Suprapubic skin (tissue), 4 donors: ENCODE measurements around the gene DNMT3A. TPM values are rescaled to one million over a fixed set of nuclear protein-coding genes. Genes with fewer than 3 reads are reported as not detected.

Source experiments
- DNase-seq, 2 donors: peaks; one replicate each; pipeline ENCODE4 v3.0.0-alpha.2; 2019; ENCODE audit warnings: low spot score in 2 of 2
- H3K27ac ChIP-seq: fragments of 200-600 bp; sonication (generic); one replicate; pipeline ENCODE4 v1.5.1; 2019
- H3K27me3 ChIP-seq: fragments of 200-600 bp; sonication (generic); one replicate; pipeline ENCODE4 v1.5.1; 2019
- H3K36me3 ChIP-seq: fragments of 200-600 bp; sonication (generic); one replicate; pipeline ENCODE4 v1.5.1; 2019
- H3K4me1 ChIP-seq: fragments of 200-600 bp; sonication (generic); one replicate; pipeline ENCODE4 v1.5.1; 2019
- H3K4me3 ChIP-seq: fragments of 200-600 bp; sonication (generic); one replicate; pipeline ENCODE4 v1.5.1; 2019; ENCODE audit warnings: mild to moderate bottlenecking
- H3K9me3 ChIP-seq: fragments of 200-600 bp; sonication (generic); one replicate; pipeline ENCODE4 v1.5.1; 2019
- CTCF ChIP-seq, 2 donors: fragments of 200-600 bp in 1 of 2; fragments of 450-650 bp in 1 of 2; sonication (generic) in 1 of 2; IDR thresholded peaks; one replicate each; pipeline ENCODE4 v1.5.1; 2016 to 2019; ENCODE audit warnings: antibody characterized with exemption in 2 of 2, mild to moderate bottlenecking in 1 of 2, moderate library complexity in 1 of 2
- EP300 ChIP-seq: sonication (generic); formaldehyde crosslinking; IDR thresholded peaks from one replicate; pipeline ENCODE4 v1.6.1; 2017; ENCODE audit warnings: antibody characterized with exemption
- POLR2A ChIP-seq, 2 donors: fragments of 450-650 bp; IDR thresholded peaks; one replicate each; pipeline ENCODE4 v1.6.1; 2017; ENCODE audit warnings: antibody characterized with exemption in 2 of 2, mild to moderate bottlenecking in 2 of 2, moderate library complexity in 2 of 2
- POLR2AphosphoS5 ChIP-seq, 3 donors: sonication (generic); formaldehyde crosslinking; IDR thresholded peaks; one replicate each; pipeline ENCODE4 v1.6.1; 2017; ENCODE audit warnings: antibody characterized with exemption in 3 of 3
- WGBS: methylation state at CpG from one replicate; pipeline ENCODE4 v1.1.5; 2018; 5-methylcytosine and 5-hydroxymethylcytosine counted together
- total RNA-seq, 4 donors: library from RNA; depleted of rRNA; stranded (reverse); fragments of >200 nt; gene quantifications; one replicate each; pipeline ENCODE4 v1.1.0, GENCODE V29; 2016

DNMT3A gene
- total RNA-seq, 4 donors from 2014 or later = 4.0 to 12.8 (median 9.5) TPM

DNA sequence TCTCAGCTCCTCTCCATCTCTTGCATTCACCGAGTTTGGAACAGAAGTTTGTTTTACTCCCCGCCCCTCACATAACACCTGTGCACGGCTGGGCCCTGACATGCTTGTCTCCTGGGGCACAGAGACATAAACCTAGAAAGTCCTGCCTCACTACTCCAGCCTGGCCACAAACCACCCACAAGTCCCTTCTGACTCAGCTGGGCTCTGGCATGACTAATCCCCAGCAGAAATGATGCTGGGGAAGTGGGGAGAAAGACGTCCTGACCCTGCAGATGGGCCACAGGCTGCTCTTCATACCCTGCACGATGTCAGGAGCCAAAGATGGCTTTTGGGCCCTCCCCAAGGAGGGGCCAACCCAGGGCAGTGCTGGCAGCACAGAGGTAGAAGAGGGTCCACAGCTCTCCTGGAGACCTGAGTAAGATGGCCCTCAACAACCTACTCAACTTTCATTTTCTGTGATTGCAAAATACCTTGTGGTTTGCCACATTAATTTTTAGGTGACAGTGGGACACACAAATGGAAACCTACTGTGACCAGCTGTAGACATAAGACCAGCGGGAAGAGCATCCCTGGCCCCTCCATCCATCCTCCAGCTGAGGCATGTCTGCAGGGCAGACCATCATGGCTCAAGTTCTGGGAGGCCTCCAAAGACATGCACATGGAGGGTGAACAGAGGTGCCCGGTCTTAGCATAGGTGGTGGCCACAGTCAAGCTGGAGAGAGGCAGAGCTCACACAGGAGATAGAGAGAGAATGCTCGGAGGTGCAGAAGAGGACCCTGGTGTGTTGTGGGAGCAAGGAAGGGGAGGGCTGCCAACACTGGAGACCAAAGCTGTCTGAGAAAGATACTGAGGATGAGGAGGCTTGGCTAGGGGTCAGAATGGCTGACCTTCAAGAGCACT, 40.0 kb downstream of the DNMT3A start:
- DNase-seq = no peak
- Histone ChIP-seq H3K27me3 (no peaks in the 10 kb centered on the region), H3K27ac (no peak overlapping the region), H3K9me3 (no peaks in the 10 kb centered on the region), H3K4me3 (no peak overlapping the region), H3K4me1 (peaks cover 53% of the 10 kb centered on the region), H3K36me3 (peaks cover 11% of the 10 kb centered on the region)
- WGBS = 55% methylated on average over 8 of the region's 8 CpGs
- TF ChIP-seq POLR2AphosphoS5 (IDR thresholded peaks at IDR 0.05) = no peak
- no peak for TF ChIP-seq EP300
- TF ChIP-seq POLR2A (IDR thresholded peaks at IDR 0.05) = no peak
- no peak for TF ChIP-seq CTCF (IDR thresholded peaks at IDR 0.05)

DNA sequence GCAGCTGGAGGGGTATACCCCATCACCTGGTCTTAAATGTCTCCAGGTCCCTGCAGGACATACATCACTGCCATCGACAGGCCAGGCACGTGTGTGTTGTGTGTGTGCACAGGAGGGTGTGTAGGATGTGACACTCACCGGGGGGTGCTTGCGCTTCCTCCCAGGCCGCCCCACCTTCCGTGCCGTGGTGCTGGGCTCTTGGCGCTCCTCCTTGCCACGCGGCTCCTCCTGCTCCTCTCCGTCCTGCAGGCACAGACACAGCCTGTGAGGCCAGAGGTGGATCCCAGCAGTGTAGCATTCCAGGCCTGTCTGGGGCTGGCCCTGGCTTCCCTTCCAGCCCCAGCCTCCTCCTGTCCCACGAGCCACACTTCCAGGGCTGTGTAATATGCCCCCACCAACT, 41.7 kb downstream of the DNMT3A start:
- TF ChIP-seq POLR2AphosphoS5 (IDR thresholded peaks at IDR 0.05) (no peak), EP300 (no peak), CTCF (IDR thresholded peaks at IDR 0.05) (no peak), POLR2A (IDR thresholded peaks at IDR 0.05) (no peak)
- no peaks in the 10 kb centered on the region for H3K27me3 ChIP-seq
- H3K4me1 ChIP-seq = peaks cover 45% of the 10 kb centered on the region
- DNase-seq = no peak
- H3K27ac ChIP-seq = no peak overlapping the region
- peaks cover 11% of the 10 kb centered on the region for H3K36me3 ChIP-seq
- 86% methylated on average over 12 of the region's 12 CpGs for WGBS
- H3K4me3 ChIP-seq = no peak overlapping the region
- H3K9me3 ChIP-seq = no peaks in the 10 kb centered on the region

GRCh38 chr2:25298776-25299431, 42.8 kb downstream of the DNMT3A start:
- peaks cover 50% of the 10 kb centered on the region for H3K4me1 ChIP-seq
- 94% methylated on average over 5 of the region's 7 CpGs for WGBS
- H3K9me3 ChIP-seq = no peaks in the 10 kb centered on the region

GRCh38 chr2:25297738-25298137, 44.0 kb downstream of the DNMT3A start:
- H3K9me3 ChIP-seq = no peaks in the 10 kb centered on the region
- H3K4me3 ChIP-seq = no peak overlapping the region
- DNase-seq = no peak
- TF ChIP-seq EP300 (no peak), CTCF (IDR thresholded peaks at IDR 0.05) (no peak), POLR2AphosphoS5 (IDR thresholded peaks at IDR 0.05) (no peak), POLR2A (IDR thresholded peaks at IDR 0.05) (no peak)
- peaks cover 41% of the 10 kb centered on the region for H3K4me1 ChIP-seq
- WGBS = 94% methylated on average over 7 of the region's 7 CpGs
- peaks cover 8% of the 10 kb centered on the region for H3K36me3 ChIP-seq
- no peak overlapping the region for H3K27ac ChIP-seq
- H3K27me3 ChIP-seq = no peaks in the 10 kb centered on the region

More at GRCh38 chr2:25298776-25299431, 42.8 kb downstream of the DNMT3A start:
- peaks cover 11% of the 10 kb centered on the region for H3K36me3 ChIP-seq
- no peaks in the 10 kb centered on the region for H3K27me3 ChIP-seq
- H3K4me3 ChIP-seq = no peak overlapping the region
- TF ChIP-seq CTCF (IDR thresholded peaks at IDR 0.05) (no peak), POLR2AphosphoS5 (IDR thresholded peaks at IDR 0.05) (no peak), EP300 (no peak), POLR2A (IDR thresholded peaks at IDR 0.05) (no peak)
- no peak overlapping the region for H3K27ac ChIP-seq
- no peak for DNase-seq

- 76% methylated on average over 7 of the region's 7 CpGs for WGBS
- H3K4me3 ChIP-seq = no peak overlapping the region
- TF ChIP-seq CTCF (IDR thresholded peaks at IDR 0.05) (no peak), POLR2A (IDR thresholded peaks at IDR 0.05) (no peak)
- H3K36me3 ChIP-seq = peaks cover 8% of the 10 kb centered on the region
- no peaks in the 10 kb centered on the region for H3K27me3 ChIP-seq
- peaks cover 30% of the 10 kb centered on the region for H3K4me1 ChIP-seq
- no peak for DNase-seq
- no peaks in the 10 kb centered on the region for H3K9me3 ChIP-seq
- H3K27ac ChIP-seq = no peak overlapping the region
These were observed 46.1 kb downstream of the DNMT3A start for GRCh38 chr2:25295621-25296020.
